Right renal pelvis (tissue), 4 donors: ENCODE measurements around the gene TOMM70. TPM values are rescaled to one million over a fixed set of nuclear protein-coding genes. Genes with fewer than 3 reads are reported as not detected.
"Not testable (repeated sequence)": the region's sequence is repeated elsewhere in the genome, so short reads cannot be mapped to it uniquely, and the experiment has no call there.

Source experiments
- DNase-seq, 4 donors: peaks; one replicate each; pipeline ENCODE4 v3.0.0-alpha.2; 2013; ENCODE audit warnings: low read depth in 4 of 4, low spot score in 3 of 4, missing footprints in 1 of 4
- polyA plus RNA-seq, 4 donors: library from polyadenylated mRNA; unstranded; fragments of 120-200 nt; gene quantifications; one replicate each; pipeline ENCODE4 v1.2.1, GENCODE V29; 2013; ENCODE audit not compliant: insufficient read length in 4 of 4

The TOMM70 gene
- 10 to 100 TPM; 65.4 to 81.2 (median 77.2) TPM for polyA plus RNA-seq

- DNase-seq = peak; percentile 93 to 96 (median 95)
Observed at GRCh38 chr3:100400780-100401673, at the start of gene TOMM70, which contains the start of gene LNP1. TOMM70 (minus strand) TSS chr3:100401089; CDS start chr3:100400949, 140 bp downstream. LNP1 (plus strand) TSS chr3:100401539; CDS start chr3:100429730, 28,191 bp downstream.

DNA sequence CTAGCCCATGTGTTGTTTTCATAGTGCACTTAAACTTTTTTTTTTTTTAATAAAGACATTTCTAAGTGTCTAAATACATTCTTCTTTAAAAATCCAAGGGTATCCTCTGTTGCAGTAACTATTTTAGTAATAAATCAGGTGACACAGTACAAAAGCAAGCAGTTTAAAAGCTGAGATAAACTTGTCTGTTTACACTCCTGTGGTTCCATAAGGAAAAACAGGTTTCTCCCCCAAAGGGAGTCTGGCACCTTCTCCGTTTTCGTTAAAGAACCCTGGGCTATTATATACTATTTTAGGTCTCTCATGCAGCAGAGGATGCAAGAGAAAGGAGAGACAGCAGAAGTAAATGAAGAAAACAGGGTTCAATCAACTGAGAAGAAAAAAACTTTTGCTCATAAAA lies 48.3 kb upstream of the TOMM70 start:
- DNase-seq = no peak

- DNase-seq = no peak
Observed at GRCh38 chr3:100448079-100448478, 47.2 kb upstream of the TOMM70 start.

- not testable (repeated sequence) for DNase-seq
Observed at GRCh38 chr3:100447067-100447466, 46.2 kb upstream of the TOMM70 start.

GRCh38 chr3:100443690-100444089 lies 42.8 kb upstream of the TOMM70 start:
- DNase-seq = no peak

DNA sequence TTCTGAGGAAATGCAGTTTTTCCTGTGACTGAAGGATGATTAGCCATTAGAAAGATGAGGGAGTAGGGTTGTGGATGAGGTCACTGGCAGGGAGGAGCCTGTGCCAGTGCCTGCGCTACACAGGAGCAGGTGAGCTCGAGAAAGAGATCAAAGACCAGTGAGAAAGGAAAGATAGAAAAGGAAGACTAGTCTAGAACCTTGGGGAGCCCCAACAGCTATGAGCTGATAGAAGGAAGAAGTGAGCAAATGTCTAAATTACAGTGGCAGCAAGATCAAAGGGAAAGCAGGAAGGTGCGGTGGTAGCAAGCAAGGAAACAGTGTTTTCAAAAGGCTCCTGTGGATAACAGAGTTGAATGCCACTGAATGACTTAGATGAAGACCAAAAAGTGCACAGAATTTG lies 40.0 kb upstream of the TOMM70 start:
- no peak for DNase-seq

- DNase-seq = no peak
Observed at GRCh38 chr3:100438623-100438974, 37.7 kb upstream of the TOMM70 start.

- no peak for DNase-seq
Observed at GRCh38 chr3:100437721-100438622, 37.1 kb upstream of the TOMM70 start.

DNA sequence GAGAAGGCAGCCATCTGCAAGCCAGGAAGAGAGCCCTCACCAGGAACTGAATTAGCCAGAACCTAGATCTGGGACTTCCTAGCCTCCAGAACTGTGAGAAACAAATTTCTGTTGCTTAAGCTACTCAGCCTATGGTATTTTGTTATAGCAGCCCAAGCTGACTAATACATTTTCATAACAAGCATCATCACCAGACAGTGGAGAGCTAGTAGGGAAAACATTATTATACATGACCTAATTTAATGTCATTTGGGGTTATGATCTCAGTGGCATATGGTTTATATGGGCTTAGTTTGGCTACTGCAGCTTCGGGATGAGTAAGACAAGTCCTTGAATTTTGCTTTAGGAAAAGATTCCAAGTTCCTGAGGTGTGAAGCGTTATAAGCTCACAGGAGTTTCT lies 36.1 kb upstream of the TOMM70 start:
- no peak for DNase-seq

GRCh38 chr3:100429187-100429716 lies 28.4 kb upstream of the TOMM70 start:
- DNase-seq = no peak

- DNase-seq = no peak
Observed at GRCh38 chr3:100427699-100428098, 26.8 kb upstream of the TOMM70 start.

DNA sequence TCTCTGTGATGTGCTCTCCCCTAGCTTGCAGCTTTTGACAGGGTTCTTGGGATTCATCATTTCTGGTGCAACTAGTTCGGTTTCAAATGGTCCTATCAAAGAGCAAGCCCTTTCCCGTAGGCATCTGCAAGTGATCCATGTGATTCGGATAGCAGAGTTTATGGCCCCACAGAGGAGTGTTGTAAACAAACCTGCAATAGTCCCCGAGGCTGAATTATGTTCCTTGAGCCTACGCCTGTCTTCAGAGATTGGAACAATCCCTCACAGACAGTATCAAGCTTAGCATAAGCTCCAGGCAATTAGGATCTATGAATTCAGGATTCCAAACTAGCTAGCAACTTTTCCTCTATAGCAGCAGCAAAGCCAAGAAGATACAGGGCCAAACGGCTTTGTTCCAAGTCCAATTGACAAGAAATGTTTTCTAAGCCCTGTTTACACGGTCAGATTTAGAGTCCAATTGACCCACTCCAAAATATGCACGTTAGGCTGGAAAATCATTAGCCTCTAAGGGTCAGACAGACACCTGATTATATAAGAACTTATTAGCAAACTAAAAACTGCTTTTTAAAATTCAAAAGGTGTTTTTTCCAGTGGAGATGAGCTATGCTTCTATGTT lies 25.3 kb upstream of the TOMM70 start:
- no peak for DNase-seq

GRCh38 chr3:100425316-100425715 lies 24.4 kb upstream of the TOMM70 start:
- DNase-seq = no peak

- no peak for DNase-seq
Observed at GRCh38 chr3:100424261-100424660, 23.4 kb upstream of the TOMM70 start.

GRCh38 chr3:100423611-100424010 lies 22.7 kb upstream of the TOMM70 start:
- no peak for DNase-seq

GRCh38 chr3:100420885-100421284 lies 20.0 kb upstream of the TOMM70 start:
- no peak for DNase-seq

- no peak for DNase-seq
Observed at GRCh38 chr3:100419406-100419805, 18.5 kb upstream of the TOMM70 start.

DNA sequence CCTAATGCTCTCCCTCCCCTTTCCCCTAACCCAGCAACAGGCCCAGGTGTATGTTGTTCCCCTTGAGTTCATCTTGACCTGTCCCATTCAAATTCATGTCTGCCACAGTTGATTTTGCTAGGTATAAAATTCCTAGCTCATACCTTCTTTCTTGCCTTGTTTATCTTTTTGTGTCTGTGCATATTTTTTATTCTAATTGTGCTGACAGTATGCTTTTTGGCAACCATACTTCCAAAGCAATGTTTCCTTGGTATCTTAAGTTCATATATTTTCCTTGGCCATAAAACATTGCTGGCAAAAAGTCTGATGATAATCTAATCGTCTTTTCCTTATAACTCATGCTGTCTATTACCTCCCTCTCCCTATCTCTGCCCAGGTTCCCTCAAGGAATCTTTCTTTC lies 16.0 kb upstream of the TOMM70 start:
- no peak for DNase-seq

DNA sequence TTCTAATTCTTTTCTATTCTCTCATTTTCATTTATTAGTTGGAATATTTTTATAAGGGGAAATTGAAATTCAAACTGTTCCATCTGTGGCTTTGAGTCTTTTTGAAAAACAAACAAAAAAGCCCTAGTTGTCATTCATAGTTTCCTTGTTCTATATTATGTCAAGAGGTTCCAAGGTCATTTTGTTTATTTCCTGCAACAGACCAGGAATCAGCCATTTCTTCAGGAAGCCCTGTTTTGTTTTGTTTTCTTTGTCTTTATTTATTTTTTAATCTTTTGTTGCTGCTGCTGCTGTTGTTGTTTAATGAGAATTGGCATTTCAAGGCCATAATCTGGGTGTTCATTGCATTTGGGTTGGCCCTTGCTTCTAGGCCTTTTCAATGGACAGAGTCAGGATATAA lies 15.3 kb upstream of the TOMM70 start:
- no peak for DNase-seq

- no peak for DNase-seq
Observed at GRCh38 chr3:100413613-100414012, 12.7 kb upstream of the TOMM70 start.
